Esophagus muscularis mucosa (tissue), 3 donors: Measurements from ENCODE around the gene PHYHD1.

Experiments
- CTCF ChIP-seq, 3 experiments: fragments of 200-600 bp in 2 of 3; fragments of 450-650 bp in 1 of 3; sonication (generic) in 2 of 3; IDR thresholded peaks; one replicate each; pipeline ENCODE4 v1.5.1; 2017 to 2019; ENCODE audit warnings: antibody characterized with exemption in 3 of 3, mild to moderate bottlenecking in 2 of 3, moderate library complexity in 1 of 3
- POLR2A ChIP-seq: fragments of 450-650 bp; IDR thresholded peaks from one replicate; pipeline ENCODE4 v1.6.1; 2017; ENCODE audit warnings: antibody characterized with exemption, moderate library complexity, mild to moderate bottlenecking, low read depth

GRCh38 chr9:128884164-128884563, 36.6 kb upstream of the PHYHD1 start:
- no peak for TF ChIP-seq CTCF (IDR thresholded peaks at IDR 0.05)
- TF ChIP-seq POLR2A: no peak
